Astrocyte (in vitro differentiated cells and primary cell): Measurements from ENCODE around the gene PARD3B. TPM values are rescaled to one million over a fixed set of nuclear protein-coding genes. Genes with fewer than 3 reads are reported as not detected.
A peak's percentile ranks its signal among the peaks of the same experiment; 100 is the strongest.

Experiments used
- DNase-seq: peaks from one replicate; pipeline ENCODE4 v3.0.0-alpha.2; 2010; ENCODE audit warnings: low read depth
- FAIRE-seq: peaks from 2 replicates; lab custom pipeline; 2011; peaks lifted over from hg19 to GRCh38; lab: Jason Lieb, UNC
- H2AFZ ChIP-seq: 2 replicates; pipeline ENCODE4 v1.6.0; 2012; ENCODE audit warnings: low read depth, low read length, inconsistent platforms
- H3K27ac ChIP-seq: 2 replicates; pipeline ENCODE4 v1.5.1; 2011; ENCODE audit warnings: low read depth, low read length, inconsistent platforms
- H3K27me3 ChIP-seq: 2 replicates; pipeline ENCODE4 v1.6.0; 2011; ENCODE audit warnings: low read length, inconsistent platforms; ENCODE audit not compliant: insufficient read depth
- H3K36me3 ChIP-seq: 2 replicates; pipeline ENCODE4 v1.5.1; 2011; ENCODE audit warnings: low read length, inconsistent platforms; ENCODE audit not compliant: insufficient read depth
- H3K4me1 ChIP-seq: 2 replicates; pipeline ENCODE4 v1.5.1; 2011; ENCODE audit warnings: low read length, inconsistent platforms; ENCODE audit not compliant: insufficient read depth
- H3K4me2 ChIP-seq: 2 replicates; pipeline ENCODE4 v1.6.0; 2012; ENCODE audit warnings: low read length, inconsistent platforms
- H3K4me3 ChIP-seq: 2 replicates; pipeline ENCODE4 v1.5.1; 2011; ENCODE audit warnings: low read depth, mild to moderate bottlenecking, low read length, inconsistent platforms; ENCODE audit not compliant: insufficient read depth
- H3K79me2 ChIP-seq: 2 replicates; pipeline ENCODE4 v1.6.0; 2012; ENCODE audit warnings: mild to moderate bottlenecking, low read length, inconsistent platforms; ENCODE audit not compliant: insufficient read depth
- H3K9ac ChIP-seq: 2 replicates; pipeline ENCODE4 v1.6.0; 2012; ENCODE audit warnings: mild to moderate bottlenecking, low read length, inconsistent platforms
- H3K9me3 ChIP-seq: 2 replicates; pipeline ENCODE4 v1.5.1; 2012; ENCODE audit warnings: low read depth, mild to moderate bottlenecking, low read length, inconsistent platforms; ENCODE audit not compliant: insufficient read depth
- H4K20me1 ChIP-seq: 2 replicates; pipeline ENCODE4 v1.6.0; 2012; ENCODE audit warnings: low read length, inconsistent platforms; ENCODE audit not compliant: insufficient read depth
- H3K27ac Mint-ChIP-seq: one replicate; pipeline ENCODE4 v1.8.0; 2021; ENCODE audit warnings: mild to moderate bottlenecking, mixed read lengths; ENCODE audit not compliant: unreplicated experiment
- H3K27me3 Mint-ChIP-seq: one replicate; pipeline ENCODE4 v1.8.0; 2021; ENCODE audit warnings: low read depth, mixed read lengths; ENCODE audit not compliant: unreplicated experiment
- H3K36me3 Mint-ChIP-seq: one replicate; pipeline ENCODE4 v1.8.0; 2021; ENCODE audit warnings: low read depth, mixed read lengths; ENCODE audit not compliant: unreplicated experiment
- H3K4me1 Mint-ChIP-seq: one replicate; pipeline ENCODE4 v1.8.0; 2021; ENCODE audit warnings: low read depth, mixed read lengths; ENCODE audit not compliant: unreplicated experiment
- H3K4me3 Mint-ChIP-seq: one replicate; pipeline ENCODE4 v1.8.0; 2021; ENCODE audit warnings: mild to moderate bottlenecking, moderate library complexity, mixed read lengths; ENCODE audit not compliant: unreplicated experiment
- H3K9me3 Mint-ChIP-seq: one replicate; pipeline ENCODE4 v1.8.0; 2021; ENCODE audit warnings: mild to moderate bottlenecking, mixed read lengths; ENCODE audit not compliant: unreplicated experiment
- EZH2 ChIP-seq: IDR thresholded peaks from 2 replicates; pipeline ENCODE4 v1.6.1; 2012; ENCODE audit warnings: mild to moderate bottlenecking, low read length, inconsistent platforms; ENCODE audit not compliant: insufficient read depth
- total RNA-seq: library from RNA; stranded (reverse); gene quantifications from 2 replicates; pipeline ENCODE4 v1.2.1, GENCODE V29; 2021
- TF ChIP-seq, protein P1 (sequence below): IDR thresholded peaks from 2 replicates; pipeline ENCODE4 v1.5.1; 2011; ENCODE audit warnings: low read depth, mild to moderate bottlenecking, inconsistent platforms, low read length, moderate library complexity; ENCODE audit not compliant: insufficient read depth

PARD3B gene
- total RNA-seq, 1 donor from 2014 or later = 6.5 TPM

DNA sequence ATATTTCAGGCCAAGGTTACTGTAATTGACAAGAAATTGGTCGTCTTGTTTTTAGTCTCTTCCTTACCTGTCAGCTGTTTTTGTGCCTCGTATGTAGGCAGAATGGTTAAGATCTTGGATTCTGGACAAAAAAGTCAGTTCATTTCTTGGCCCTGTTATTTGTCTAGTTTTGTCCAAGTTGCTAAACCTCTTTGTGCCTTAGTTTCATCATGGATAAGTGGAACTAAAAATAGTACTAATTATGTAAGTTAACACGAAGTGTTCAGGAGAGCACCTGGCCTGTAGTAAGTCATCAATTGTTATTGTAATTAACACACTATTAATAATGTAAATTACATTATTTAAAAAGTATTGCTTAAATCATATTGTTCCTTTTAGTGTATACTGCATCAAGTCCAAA is 148.0 kb downstream of the PARD3B start:
- no peak overlapping the region for H3K4me3 ChIP-seq
- FAIRE-seq = no peak
- H4K20me1 ChIP-seq = no peaks in the 10 kb centered on the region
- Mint-ChIP-seq H3K36me3 (no peaks in the 10 kb centered on the region), H3K27ac (no peak overlapping the region), H3K4me3 (no peak overlapping the region), H3K27me3 (no peaks in the 10 kb centered on the region), H3K9me3 (no peaks in the 10 kb centered on the region), H3K4me1 (peaks cover 9% of the 10 kb centered on the region)
- H3K4me1 ChIP-seq = no peaks in the 10 kb centered on the region
- H3K9me3 ChIP-seq = no peaks in the 10 kb centered on the region
- H3K79me2 ChIP-seq = no peaks in the 10 kb centered on the region
- no peak overlapping the region for H3K9ac ChIP-seq
- TF ChIP-seq, protein P1, sequence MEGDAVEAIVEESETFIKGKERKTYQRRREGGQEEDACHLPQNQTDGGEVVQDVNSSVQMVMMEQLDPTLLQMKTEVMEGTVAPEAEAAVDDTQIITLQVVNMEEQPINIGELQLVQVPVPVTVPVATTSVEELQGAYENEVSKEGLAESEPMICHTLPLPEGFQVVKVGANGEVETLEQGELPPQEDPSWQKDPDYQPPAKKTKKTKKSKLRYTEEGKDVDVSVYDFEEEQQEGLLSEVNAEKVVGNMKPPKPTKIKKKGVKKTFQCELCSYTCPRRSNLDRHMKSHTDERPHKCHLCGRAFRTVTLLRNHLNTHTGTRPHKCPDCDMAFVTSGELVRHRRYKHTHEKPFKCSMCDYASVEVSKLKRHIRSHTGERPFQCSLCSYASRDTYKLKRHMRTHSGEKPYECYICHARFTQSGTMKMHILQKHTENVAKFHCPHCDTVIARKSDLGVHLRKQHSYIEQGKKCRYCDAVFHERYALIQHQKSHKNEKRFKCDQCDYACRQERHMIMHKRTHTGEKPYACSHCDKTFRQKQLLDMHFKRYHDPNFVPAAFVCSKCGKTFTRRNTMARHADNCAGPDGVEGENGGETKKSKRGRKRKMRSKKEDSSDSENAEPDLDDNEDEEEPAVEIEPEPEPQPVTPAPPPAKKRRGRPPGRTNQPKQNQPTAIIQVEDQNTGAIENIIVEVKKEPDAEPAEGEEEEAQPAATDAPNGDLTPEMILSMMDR = no peak
- TF ChIP-seq EZH2 = no peak
- no peaks in the 10 kb centered on the region for H3K36me3 ChIP-seq
- DNase-seq = no peak
- no peak overlapping the region for H3K4me2 ChIP-seq
- H3K27ac ChIP-seq = no peak overlapping the region
- H2AFZ ChIP-seq = no peak overlapping the region
- H3K27me3 ChIP-seq = no peaks in the 10 kb centered on the region

DNA sequence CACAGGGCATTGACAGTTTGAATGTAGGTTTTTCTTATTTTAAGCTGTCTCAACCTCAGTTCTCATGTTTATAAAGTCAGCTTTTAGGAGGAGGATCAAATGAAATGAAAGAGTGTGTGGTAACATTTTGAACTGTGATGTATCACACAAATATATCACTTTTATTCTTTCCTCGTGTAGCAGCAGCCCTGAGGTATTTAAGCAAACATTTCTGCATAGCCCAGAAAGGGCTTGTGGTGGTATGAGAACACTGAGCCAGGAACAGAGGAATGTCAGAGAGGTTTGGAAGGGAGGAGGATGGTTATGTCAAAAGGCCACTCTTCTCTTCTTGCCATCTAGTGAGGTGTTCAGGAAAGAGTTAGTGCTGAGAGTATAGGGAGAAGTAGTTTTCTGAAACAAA is 150.2 kb downstream of the PARD3B start:
- Mint-ChIP-seq H3K4me1 (peaks cover 11% of the 10 kb centered on the region), H3K36me3 (no peaks in the 10 kb centered on the region), H3K27ac (no peak overlapping the region), H3K4me3 (no peak overlapping the region), H3K9me3 (no peaks in the 10 kb centered on the region), H3K27me3 (no peaks in the 10 kb centered on the region)
- Histone ChIP-seq H3K4me3 (no peak overlapping the region), H4K20me1 (no peaks in the 10 kb centered on the region), H2AFZ (no peak overlapping the region), H3K4me1 (no peaks in the 10 kb centered on the region), H3K36me3 (no peaks in the 10 kb centered on the region), H3K4me2 (no peak overlapping the region), H3K9me3 (no peaks in the 10 kb centered on the region), H3K27me3 (no peaks in the 10 kb centered on the region), H3K27ac (no peak overlapping the region), H3K79me2 (no peaks in the 10 kb centered on the region), H3K9ac (no peak overlapping the region)
- FAIRE-seq = no peak
- peak; percentile 77 for DNase-seq
- TF ChIP-seq, protein P1 = no peak
- TF ChIP-seq EZH2 = no peak

DNA sequence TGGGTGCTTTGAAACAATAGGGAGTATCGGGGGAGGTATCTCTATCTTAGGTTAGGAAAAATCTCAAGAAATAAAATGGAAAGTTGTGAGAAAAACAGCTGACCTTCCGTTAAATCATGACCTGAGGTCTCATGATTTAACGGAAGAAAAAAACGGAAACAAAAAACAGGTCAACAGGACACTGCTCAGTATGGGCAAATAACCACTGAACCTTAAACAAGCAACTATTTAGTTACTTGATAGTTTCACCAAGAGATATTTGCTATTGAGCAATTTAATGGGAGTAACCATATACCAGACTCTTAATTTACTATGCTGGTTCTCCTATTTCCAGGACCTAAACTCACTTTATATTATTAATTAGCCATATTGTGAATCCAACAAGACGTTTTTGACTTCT is 150.8 kb downstream of the PARD3B start:
- no peak for DNase-seq
- no peaks in the 10 kb centered on the region for H3K36me3 Mint-ChIP-seq
- FAIRE-seq = no peak

More for the DNA sequence above, 150.8 kb downstream of the PARD3B start:
- H3K79me2 ChIP-seq = no peaks in the 10 kb centered on the region
- no peaks in the 10 kb centered on the region for H3K9me3 Mint-ChIP-seq
- H3K9me3 ChIP-seq = no peaks in the 10 kb centered on the region
- H3K4me2 ChIP-seq = no peak overlapping the region
- H3K27ac Mint-ChIP-seq = no peak overlapping the region
- H3K27me3 ChIP-seq = no peaks in the 10 kb centered on the region
- no peak overlapping the region for H3K4me3 ChIP-seq
- H3K4me1 Mint-ChIP-seq = peaks cover 11% of the 10 kb centered on the region
- H3K36me3 ChIP-seq = no peaks in the 10 kb centered on the region
- H2AFZ ChIP-seq = no peak overlapping the region
- H3K4me3 Mint-ChIP-seq = no peak overlapping the region
- no peak overlapping the region for H3K9ac ChIP-seq
- H3K4me1 ChIP-seq = no peaks in the 10 kb centered on the region
- no peak overlapping the region for H3K27ac ChIP-seq
- no peaks in the 10 kb centered on the region for H3K27me3 Mint-ChIP-seq
- no peaks in the 10 kb centered on the region for H4K20me1 ChIP-seq
- TF ChIP-seq, protein P1 = no peak
- no peak for TF ChIP-seq EZH2
